Activated naive CD4-positive, alpha-beta T cell treated with anti-CD3 and anti-CD28 coated beads for 36 hours (primary cell): ENCODE results near the gene CFAP298. TPM values are rescaled to one million over a fixed set of nuclear protein-coding genes. Genes with fewer than 3 reads are reported as not detected.
"Not testable (repeated sequence)": the region's sequence is repeated elsewhere in the genome, so short reads cannot be mapped to it uniquely, and the experiment has no call there.

Source experiments
- CTCF ChIA-PET: fragments of 350-600 bp; sonication (Branson Sonifier 250); formaldehyde crosslinking; loops from one replicate; lab custom pipeline; 2021; ENCODE audit warnings: antibody characterized with exemption; lab: Charles Lee
- DNase-seq: peaks from one replicate; pipeline ENCODE4 v3.0.0-alpha.2; 2020
- H3K27ac Mint-ChIP-seq: one replicate; pipeline ENCODE4 v1.8.0; 2021; ENCODE audit warnings: mild to moderate bottlenecking, mixed read lengths
- H3K27me3 Mint-ChIP-seq: one replicate; pipeline ENCODE4 v1.8.0; 2021; ENCODE audit warnings: low read depth, mixed read lengths
- H3K36me3 Mint-ChIP-seq: one replicate; pipeline ENCODE4 v1.8.0; 2021; ENCODE audit warnings: low read depth, mixed read lengths
- H3K4me1 Mint-ChIP-seq: one replicate; pipeline ENCODE4 v1.8.0; 2021; ENCODE audit warnings: low read depth, mixed read lengths
- H3K4me3 Mint-ChIP-seq: one replicate; pipeline ENCODE4 v1.8.0; 2021; ENCODE audit warnings: mild to moderate bottlenecking, moderate library complexity, mixed read lengths
- H3K9me3 Mint-ChIP-seq: one replicate; pipeline ENCODE4 v1.8.0; 2021; ENCODE audit warnings: mixed read lengths
- intact Hi-C: fragments of 100-400 bp; cut with micrococcal nuclease; formaldehyde crosslinking; loops from one replicate; pipeline ENCODE4 v1.15.1; 2023
- total RNA-seq, 2 experiments: library from RNA; stranded (reverse); gene quantifications; one replicate each; pipeline ENCODE4 v1.2.3, GENCODE V29; 2021

The CFAP298 gene
- total RNA-seq, 2 experiments from 2014 or later = 33.3 to 35.6 TPM

- Mint-ChIP-seq H3K27me3 (no peaks in the 10 kb centered on the region), H3K27ac (no peak overlapping the region), H3K9me3 (no peaks in the 10 kb centered on the region), H3K4me1 (peaks cover 13% of the 10 kb centered on the region), H3K4me3 (peak overlapping the region; percentile 98), H3K36me3 (peaks cover 2% of the 10 kb centered on the region)
- intact Hi-C loops = no loop called here
- CTCF ChIA-PET = no interaction called here
- no peak for DNase-seq
Measured at GRCh38 chr21:32613436-32614043, 1.4 kb upstream of the CFAP298 start.

- peaks cover 2% of the 10 kb centered on the region for H3K36me3 Mint-ChIP-seq
- intact Hi-C loops = loop anchor here (1.0 kb wide), 5 partner anchors 114 to 334 kb away; partner anchors contain the start of genes EVA1C, MIS18A and URB1
- no peaks in the 10 kb centered on the region for H3K9me3 Mint-ChIP-seq
- CTCF ChIA-PET = interaction anchor here (2.5 kb wide), 1 partner anchor 12 kb away, joined by 17 read pairs; no protein-coding TSS in a partner anchor
- H3K27ac Mint-ChIP-seq = peak overlapping the region; percentile 83
- H3K4me3 Mint-ChIP-seq = peak overlapping the region; percentile 98
- peaks cover 13% of the 10 kb centered on the region for H3K4me1 Mint-ChIP-seq
- H3K27me3 Mint-ChIP-seq = no peaks in the 10 kb centered on the region
- DNase-seq = no peak
Measured at GRCh38 chr21:32612999-32613337, 791 bp upstream of the CFAP298 start.

GRCh38 chr21:32611471-32611997 is 643 bp downstream of the CFAP298 start:
- Mint-ChIP-seq H3K4me3 (peak overlapping the region; percentile 98), H3K9me3 (no peaks in the 10 kb centered on the region), H3K27ac (peak overlapping the region; percentile 83), H3K36me3 (peaks cover 9% of the 10 kb centered on the region), H3K27me3 (no peaks in the 10 kb centered on the region), H3K4me1 (peaks cover 13% of the 10 kb centered on the region)
- CTCF ChIA-PET = interaction anchor here (2.5 kb wide), 1 partner anchor 10 kb away, joined by 17 read pairs; no protein-coding TSS in a partner anchor
- intact Hi-C loops = no loop called here
- DNase-seq = peak; percentile 62

- H3K4me1 Mint-ChIP-seq = peaks cover 13% of the 10 kb centered on the region
- H3K27ac Mint-ChIP-seq, H3K27me3 Mint-ChIP-seq, DNase-seq, intact Hi-C loops, H3K9me3 Mint-ChIP-seq: not testable (repeated sequence)
- peak overlapping the region; percentile 62 for H3K4me3 Mint-ChIP-seq
- peaks cover 14% of the 10 kb centered on the region for H3K36me3 Mint-ChIP-seq
- CTCF ChIA-PET = interaction anchor here (2.5 kb wide), 1 partner anchor 10 kb away, joined by 17 read pairs; no protein-coding TSS in a partner anchor
Measured at GRCh38 chr21:32610940-32611339, 1.2 kb downstream of the CFAP298 start.

GRCh38 chr21:32608851-32609250 is 3.3 kb downstream of the CFAP298 start:
- Mint-ChIP-seq H3K36me3 (peaks cover 25% of the 10 kb centered on the region), H3K4me3 (no peak overlapping the region)
- intact Hi-C loops = no loop called here

GRCh38 chr21:32605469-32605868 is 6.7 kb downstream of the CFAP298 start:
- H3K27ac Mint-ChIP-seq = no peak overlapping the region

More at GRCh38 chr21:32608851-32609250, 3.3 kb downstream of the CFAP298 start:
- H3K27ac Mint-ChIP-seq = no peak overlapping the region
- DNase-seq = no peak
- no peaks in the 10 kb centered on the region for H3K27me3 Mint-ChIP-seq
- CTCF ChIA-PET = interaction anchor here (0.6 to 2.1 kb wide), 3 partner anchors 8 to 192 kb away, joined by 3 to 11 read pairs (median 7); no protein-coding TSS in a partner anchor
- H3K9me3 Mint-ChIP-seq = no peaks in the 10 kb centered on the region
- peaks cover 13% of the 10 kb centered on the region for H3K4me1 Mint-ChIP-seq

GRCh38 chr21:32604464-32604863 is 7.7 kb downstream of the CFAP298 start:
- Mint-ChIP-seq H3K4me3 (no peak overlapping the region), H3K27ac (no peak overlapping the region), H3K27me3 (no peaks in the 10 kb centered on the region), H3K9me3 (no peaks in the 10 kb centered on the region), H3K4me1 (no peaks in the 10 kb centered on the region), H3K36me3 (peaks cover 41% of the 10 kb centered on the region)
- intact Hi-C loops = no loop called here
- no peak for DNase-seq
- CTCF ChIA-PET = no interaction called here

More at GRCh38 chr21:32605469-32605868, 6.7 kb downstream of the CFAP298 start:
- H3K4me3 Mint-ChIP-seq = no peak overlapping the region
- no peak for DNase-seq
- H3K9me3 Mint-ChIP-seq = no peaks in the 10 kb centered on the region
- CTCF ChIA-PET = interaction anchor here (0.8 to 1.0 kb wide), 3 partner anchors 14 to 203 kb away, joined by 3 to 4 read pairs (median 3); no protein-coding TSS in a partner anchor
- peaks cover 44% of the 10 kb centered on the region for H3K36me3 Mint-ChIP-seq
- no peaks in the 10 kb centered on the region for H3K27me3 Mint-ChIP-seq
- intact Hi-C loops = no loop called here
- H3K4me1 Mint-ChIP-seq = peaks cover 7% of the 10 kb centered on the region

- no peak for DNase-seq
- Mint-ChIP-seq H3K4me3 (no peak overlapping the region), H3K36me3 (peaks cover 48% of the 10 kb centered on the region), H3K4me1 (no peaks in the 10 kb centered on the region), H3K27me3 (no peaks in the 10 kb centered on the region), H3K9me3 (no peaks in the 10 kb centered on the region), H3K27ac (no peak overlapping the region)
- intact Hi-C loops = no loop called here
- CTCF ChIA-PET = no interaction called here
Measured at GRCh38 chr21:32603131-32603530, 9.0 kb downstream of the CFAP298 start.

GRCh38 chr21:32602099-32602498 is 10.1 kb downstream of the CFAP298 start:
- CTCF ChIA-PET = interaction anchor here (0.7 to 4.2 kb wide), 7 partner anchors 10 to 210 kb away, joined by 3 to 62 read pairs (median 8); partner anchors contain the start of gene CFAP298
- Mint-ChIP-seq H3K4me1 (no peaks in the 10 kb centered on the region), H3K36me3 (peaks cover 45% of the 10 kb centered on the region), H3K27me3 (no peaks in the 10 kb centered on the region), H3K4me3 (no peak overlapping the region), H3K9me3 (no peaks in the 10 kb centered on the region), H3K27ac (no peak overlapping the region)
- no peak for DNase-seq
- intact Hi-C loops = no loop called here

GRCh38 chr21:32599526-32599925 is 12.7 kb downstream of the CFAP298 start:
- Mint-ChIP-seq H3K27ac (no peak overlapping the region), H3K27me3 (no peaks in the 10 kb centered on the region), H3K9me3 (no peaks in the 10 kb centered on the region), H3K36me3 (peaks cover 31% of the 10 kb centered on the region), H3K4me3 (no peak overlapping the region), H3K4me1 (no peaks in the 10 kb centered on the region)
- intact Hi-C loops = no loop called here
- DNase-seq = no peak
- CTCF ChIA-PET = interaction anchor here (0.6 to 4.2 kb wide), 10 partner anchors 9 to 320 kb away, joined by 3 to 62 read pairs (median 3); no protein-coding TSS in a partner anchor

- H3K9me3 Mint-ChIP-seq = no peaks in the 10 kb centered on the region
- no peaks in the 10 kb centered on the region for H3K27me3 Mint-ChIP-seq
- intact Hi-C loops = no loop called here
- H3K4me1 Mint-ChIP-seq = no peaks in the 10 kb centered on the region
- H3K4me3 Mint-ChIP-seq = no peak overlapping the region
- CTCF ChIA-PET = interaction anchor here (0.6 to 4.2 kb wide), 10 partner anchors 9 to 320 kb away, joined by 3 to 62 read pairs (median 4); no protein-coding TSS in a partner anchor
- H3K27ac Mint-ChIP-seq = no peak overlapping the region
- H3K36me3 Mint-ChIP-seq = peaks cover 26% of the 10 kb centered on the region
- no peak for DNase-seq
Measured at GRCh38 chr21:32599091-32599490, 13.1 kb downstream of the CFAP298 start.

- peaks cover 11% of the 10 kb centered on the region for H3K36me3 Mint-ChIP-seq
- no peaks in the 10 kb centered on the region for H3K27me3 Mint-ChIP-seq
- no peaks in the 10 kb centered on the region for H3K9me3 Mint-ChIP-seq
- no peak for DNase-seq
- intact Hi-C loops = no loop called here
- H3K4me3 Mint-ChIP-seq = no peak overlapping the region
- no peaks in the 10 kb centered on the region for H3K4me1 Mint-ChIP-seq
- CTCF ChIA-PET = interaction anchor here (0.6 kb wide), 1 partner anchor 188 kb away, joined by 4 read pairs; no protein-coding TSS in a partner anchor
- no peak overlapping the region for H3K27ac Mint-ChIP-seq
Measured at GRCh38 chr21:32597205-32597604, 15.0 kb downstream of the CFAP298 start.
